GM03348 (cell line): Measurements from ENCODE around the gene GRID1.
"Not testable (repeated sequence)": the region's sequence is repeated elsewhere in the genome, so short reads cannot be mapped to it uniquely, and the experiment has no call there.

Experiments used
- DNase-seq: peaks from one replicate; pipeline ENCODE4 v3.0.0; 2012; ENCODE audit warnings: low spot score

GRID1 gene

GRCh38 chr10:85864868-85865526, 501.6 kb downstream of the GRID1 start:
- no peak for DNase-seq

GRCh38 chr10:85864173-85864549, 502.4 kb downstream of the GRID1 start:
- DNase-seq, result no peak

DNA sequence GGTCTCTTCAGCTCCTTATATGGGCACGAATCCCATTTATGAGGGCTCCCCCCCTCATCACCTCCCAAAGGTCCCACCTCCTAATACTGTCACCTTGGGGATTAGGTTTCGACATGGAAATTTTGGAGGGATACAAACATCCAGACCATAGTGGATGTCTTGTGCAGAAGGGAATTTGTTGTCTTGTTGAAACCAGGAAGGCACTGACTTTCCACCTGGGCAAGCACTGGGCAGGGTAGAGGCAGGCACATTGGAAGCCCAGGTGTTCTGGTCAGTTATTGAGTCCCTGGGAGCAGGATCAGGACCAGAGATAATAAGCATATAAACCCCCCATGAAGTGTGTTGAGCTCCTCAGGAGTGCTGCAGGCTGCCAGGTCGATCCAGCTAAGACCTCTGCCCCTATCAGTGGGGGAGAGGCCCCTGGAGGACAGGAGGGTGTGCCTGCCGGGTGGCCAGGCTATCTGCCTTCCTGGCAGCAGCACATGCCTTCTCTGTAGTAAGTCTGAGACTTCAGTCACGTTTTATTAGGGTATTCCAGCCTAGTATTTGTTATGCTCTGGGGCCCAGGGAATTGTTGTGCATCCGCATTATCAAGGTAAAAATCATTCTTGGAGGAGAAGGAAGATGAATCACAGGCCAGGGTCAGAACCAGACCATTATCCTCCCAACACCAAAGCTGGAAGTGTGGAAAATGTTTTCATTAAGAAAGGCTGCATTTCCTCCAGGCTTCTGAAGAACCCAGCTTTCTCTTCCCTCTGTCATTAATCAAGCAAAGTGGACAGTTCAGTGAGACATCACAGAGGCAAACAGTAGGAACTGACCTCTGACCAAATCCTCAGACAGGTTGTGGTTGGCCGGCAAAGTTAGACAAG, 503.1 kb downstream of the GRID1 start:
- no peak for DNase-seq

GRCh38 chr10:85862771-85863170, 503.8 kb downstream of the GRID1 start:
- no peak for DNase-seq

DNA sequence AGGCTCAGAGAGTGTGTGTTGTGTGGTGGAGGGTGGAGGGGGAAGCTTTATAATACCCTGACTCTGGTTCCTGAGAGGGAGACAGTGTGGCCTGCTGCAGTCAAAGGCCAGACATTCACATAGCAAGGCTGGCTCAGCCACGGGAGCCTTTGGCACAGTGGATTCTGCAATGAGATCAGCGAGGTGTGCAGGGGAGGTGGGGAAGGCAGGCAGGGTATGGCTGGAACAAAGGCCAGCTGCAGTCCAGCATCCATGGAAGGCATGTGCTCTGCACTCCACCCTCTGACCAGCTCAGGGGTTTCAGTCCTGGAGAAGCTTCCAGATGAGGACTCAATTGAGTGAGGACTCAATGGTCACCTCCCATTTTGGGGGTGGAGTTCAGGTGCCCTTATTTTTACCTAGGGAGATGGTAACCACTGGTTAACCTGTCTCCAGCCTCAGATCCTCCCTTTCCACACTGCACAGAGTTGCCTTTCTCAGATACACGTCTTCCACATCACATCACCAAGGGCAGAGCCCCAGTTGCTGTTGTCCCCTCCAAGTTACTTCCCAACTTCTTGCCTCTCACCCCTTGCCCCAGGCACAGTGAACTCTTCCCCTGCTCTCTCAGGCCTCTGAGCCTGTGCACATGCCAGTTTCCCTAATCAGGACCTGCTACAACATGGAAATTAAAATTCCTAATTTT, 504.9 kb downstream of the GRID1 start:
- no peak for DNase-seq

GRCh38 chr10:85859859-85860258, 506.7 kb downstream of the GRID1 start:
- no peak for DNase-seq

DNA sequence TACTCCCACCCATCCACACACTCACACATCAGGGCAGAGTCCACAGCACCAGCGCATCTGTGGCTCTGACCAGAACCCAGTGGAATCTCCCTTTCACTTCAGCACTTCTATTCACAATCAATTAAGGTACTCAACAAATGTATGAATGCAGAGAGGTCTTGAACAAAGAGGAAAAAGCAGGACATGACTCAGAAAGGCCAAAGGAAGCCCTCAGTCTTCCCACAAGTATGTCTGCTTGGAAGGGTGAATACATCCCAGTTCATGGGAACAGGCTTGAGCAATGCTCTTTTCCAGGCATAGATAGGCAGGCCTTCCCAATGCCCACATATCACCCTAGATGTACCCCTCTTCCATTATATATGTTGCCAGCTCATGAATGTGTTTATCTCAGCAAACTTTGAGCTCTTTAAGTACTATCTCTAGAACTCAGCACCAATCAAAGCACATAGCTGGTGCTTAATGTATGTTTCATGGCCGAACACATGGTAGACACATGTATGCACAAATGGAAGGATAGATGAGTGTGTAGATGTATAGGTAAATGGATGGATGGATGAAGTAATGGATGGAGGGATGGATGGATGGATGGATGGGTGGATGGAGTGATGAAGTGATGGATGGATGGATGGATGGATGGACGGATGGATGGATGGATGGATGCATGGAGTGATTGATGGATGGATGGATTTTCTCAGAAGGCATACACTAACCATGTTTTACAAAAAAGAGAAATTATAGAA, 507.6 kb downstream of the GRID1 start:
- DNase-seq, result no peak

DNA sequence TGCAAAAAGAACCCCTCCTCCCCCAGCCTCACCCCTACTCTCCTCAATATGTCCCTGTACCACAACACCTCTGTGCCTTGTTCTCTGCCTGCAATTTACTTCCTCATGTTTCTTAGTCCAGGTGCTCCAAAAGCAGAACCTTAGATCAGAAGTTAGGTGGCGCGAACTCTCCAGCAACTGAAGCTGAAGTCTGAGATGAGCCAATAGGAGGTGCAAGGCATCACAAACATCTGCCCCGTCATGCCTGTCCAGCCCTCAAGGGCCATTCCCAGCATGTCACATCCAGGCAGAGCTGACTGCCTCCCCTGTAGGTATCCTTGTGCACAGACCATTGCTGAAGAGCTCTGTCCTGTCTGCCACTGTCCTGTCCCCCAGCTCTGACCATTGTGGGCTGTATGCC, 508.8 kb downstream of the GRID1 start:
- DNase-seq, result no peak

GRCh38 chr10:85857305-85857704, 509.3 kb downstream of the GRID1 start:
- DNase-seq, result no peak

DNA sequence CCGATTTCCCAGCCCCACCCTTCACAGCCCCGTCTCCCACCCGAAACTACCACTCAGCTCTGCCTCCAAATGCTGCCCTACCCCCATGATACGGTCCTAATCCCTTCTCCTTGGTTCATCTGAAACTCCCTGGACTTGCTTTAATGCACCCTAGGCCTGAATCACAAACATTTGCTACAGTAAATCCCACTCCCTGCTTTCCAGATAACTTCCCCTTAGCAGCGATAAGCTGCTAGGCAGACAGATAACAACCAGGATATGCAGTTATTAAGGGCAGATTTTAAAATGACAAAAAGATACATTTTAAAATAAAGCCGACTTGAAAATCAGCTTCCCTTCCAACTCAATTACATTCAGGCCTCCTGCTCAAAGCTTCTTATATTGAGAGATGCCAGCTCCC, 514.7 kb downstream of the GRID1 start:
- no peak for DNase-seq

DNA sequence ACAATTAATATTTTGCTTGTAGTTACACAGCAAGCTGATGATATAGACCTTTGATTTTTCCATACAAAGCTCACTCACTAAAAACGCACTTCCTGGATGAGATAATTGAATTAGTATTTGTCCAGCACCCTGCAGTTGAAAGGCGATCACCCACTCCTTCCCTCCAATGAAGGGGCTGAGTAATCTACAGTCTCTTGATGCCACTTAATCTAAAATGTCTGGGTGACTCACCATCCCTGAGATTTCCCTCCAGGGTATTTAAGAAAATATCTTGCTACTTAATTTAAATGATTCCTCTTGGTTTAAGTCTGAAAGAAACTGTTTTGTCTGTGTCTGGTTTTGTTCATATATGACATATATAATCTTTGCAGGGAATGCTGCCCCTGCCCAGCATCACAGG, 515.3 kb downstream of the GRID1 start:
- DNase-seq, result no peak

- no peak for DNase-seq
Observed at GRCh38 chr10:85850736-85851135, 515.9 kb downstream of the GRID1 start.

- no peak for DNase-seq
Observed at GRCh38 chr10:85849315-85849714, 517.3 kb downstream of the GRID1 start.

- no peak for DNase-seq
Observed at GRCh38 chr10:85848756-85849155, 517.8 kb downstream of the GRID1 start.

DNA sequence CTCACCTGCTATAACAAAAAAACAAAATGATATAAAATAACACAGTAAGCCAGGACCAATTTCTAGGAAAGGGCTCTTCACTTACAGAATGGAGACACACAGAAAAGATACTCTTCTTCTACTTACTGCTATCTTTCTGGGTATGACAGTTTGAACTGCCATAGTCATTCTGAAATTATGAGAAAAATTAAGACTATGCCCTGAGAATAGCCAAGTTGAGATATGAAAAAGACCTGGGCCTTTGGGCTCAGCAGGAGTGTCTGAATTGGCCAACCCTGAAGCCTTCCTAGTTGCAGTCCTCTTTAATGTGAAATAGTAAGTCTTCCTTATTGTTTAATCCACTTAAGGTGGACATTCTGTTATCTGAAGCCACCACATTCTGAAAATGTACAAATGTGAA, 519.5 kb downstream of the GRID1 start:
- no peak for DNase-seq

DNA sequence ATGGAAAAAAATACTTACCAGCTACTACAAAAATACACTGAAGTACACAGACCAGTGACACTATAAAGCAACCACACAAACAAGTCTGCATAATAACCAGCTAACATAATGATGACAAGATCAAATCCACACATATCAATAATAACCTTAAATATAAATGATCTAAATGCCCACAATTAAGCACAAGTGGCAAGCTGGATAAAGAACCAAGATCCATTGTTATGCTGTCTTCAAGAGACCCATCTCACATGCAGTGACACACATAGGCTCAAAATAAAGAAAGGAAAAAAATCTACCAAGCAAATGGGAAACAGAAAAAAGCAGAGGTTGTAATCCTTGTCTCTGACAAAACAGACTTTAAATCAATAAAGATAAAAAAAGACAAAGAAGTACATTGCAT, 527.9 kb downstream of the GRID1 start:
- DNase-seq, result not testable (repeated sequence)

DNA sequence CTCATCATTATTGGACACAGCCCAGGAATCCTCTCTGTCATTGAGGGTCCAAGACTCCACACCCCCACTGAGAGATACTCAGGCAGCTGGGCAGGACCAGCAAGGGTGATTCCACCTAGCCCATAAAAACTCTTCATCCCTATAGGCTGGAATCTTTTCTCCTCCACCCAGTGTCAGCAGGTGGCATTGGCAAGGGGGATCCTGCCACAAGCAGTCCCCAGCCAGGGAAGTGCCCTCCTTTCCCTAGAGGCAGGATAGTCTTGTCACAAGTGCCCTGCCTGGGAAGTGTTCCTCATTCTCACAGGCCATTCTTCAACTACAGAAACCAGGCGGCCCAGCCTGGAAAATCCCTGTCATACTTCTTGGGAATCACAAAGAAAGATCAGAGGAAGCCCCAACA, 533.6 kb downstream of the GRID1 start:
- DNase-seq, result no peak

GRCh38 chr10:85831422-85831821, 535.2 kb downstream of the GRID1 start:
- no peak for DNase-seq

DNA sequence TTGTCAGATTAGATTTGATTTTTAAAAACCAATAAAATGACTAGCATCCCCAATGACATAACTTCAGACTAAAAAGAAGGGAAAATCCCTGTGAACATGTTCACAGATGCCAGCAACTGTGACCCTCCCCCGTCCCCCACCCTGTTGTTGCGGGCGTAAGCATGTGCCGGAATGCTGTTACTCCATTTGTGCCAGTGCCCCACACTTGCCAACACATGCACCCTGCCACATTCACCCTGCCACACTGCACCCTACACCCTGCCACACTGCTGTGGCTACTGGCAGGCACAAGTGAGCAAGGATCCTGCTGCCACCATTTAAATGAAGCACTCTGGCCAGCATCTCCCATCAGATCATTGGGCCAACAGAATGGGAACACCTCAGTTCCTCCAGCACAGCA, 540.2 kb downstream of the GRID1 start:
- DNase-seq, result no peak

DNA sequence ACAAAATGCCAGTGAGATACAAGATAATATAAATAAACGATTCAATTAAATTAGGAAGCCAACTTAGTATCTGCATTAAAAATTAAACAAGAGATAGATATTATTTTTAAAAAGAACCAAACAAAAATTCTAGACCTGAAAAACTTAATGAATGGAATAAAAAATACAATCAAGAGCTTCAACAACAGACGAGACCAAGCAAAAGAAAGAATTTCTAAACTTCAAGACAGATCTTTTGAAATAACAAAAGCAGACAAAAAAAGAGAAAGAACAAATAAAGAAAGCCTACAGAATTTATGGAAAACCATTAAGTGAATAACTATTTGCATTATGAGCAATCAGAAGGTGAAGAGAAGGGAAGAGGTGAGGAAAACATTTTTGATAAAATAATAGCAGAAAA, 555.2 kb downstream of the GRID1 start:
- DNase-seq, result no peak

DNA sequence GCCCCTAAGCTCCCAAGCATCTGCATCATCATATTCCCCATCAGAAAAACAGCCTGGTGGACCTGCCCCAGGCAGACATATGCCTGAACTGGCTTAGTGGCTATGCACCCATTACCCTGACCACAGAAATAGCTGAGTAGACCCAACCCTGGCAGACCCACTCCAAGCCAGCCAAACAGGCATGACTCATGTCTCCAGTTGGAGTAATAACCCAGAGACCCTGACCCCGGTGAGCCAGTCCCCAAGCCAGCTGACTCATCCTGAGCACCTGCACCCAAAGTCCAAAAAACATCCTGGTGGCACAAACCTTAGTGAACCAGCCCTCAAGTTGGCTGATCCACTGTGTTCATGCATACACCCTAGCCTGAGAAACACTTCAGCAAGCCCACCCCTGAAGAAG, 555.9 kb downstream of the GRID1 start:
- no peak for DNase-seq

GRCh38 chr10:85795460-85795859, 571.1 kb downstream of the GRID1 start:
- DNase-seq, result no peak
